Mesenchymal stem cell (in vitro differentiated cells and primary cell): ENCODE data around the gene NUP214.

Experiments
- DNase-seq: peaks from one replicate; pipeline ENCODE4 v3.0.0-alpha.2; 2013
- H2AFZ ChIP-seq: one replicate; pipeline ENCODE4 v1.6.1; 2013; ENCODE audit warnings: low read depth, mild to moderate bottlenecking, control low read depth, inconsistent platforms, low read length, moderate library complexity
- H2AK5ac ChIP-seq: 2 replicates; pipeline ENCODE4 v1.6.1; 2013; ENCODE audit warnings: low read length, moderate library complexity, mild to moderate bottlenecking, inconsistent platforms; ENCODE audit not compliant: severe bottlenecking
- H2BK120ac ChIP-seq: one replicate; pipeline ENCODE4 v1.6.1; 2013; ENCODE audit warnings: low read depth, mild to moderate bottlenecking, inconsistent platforms, low read length, moderate library complexity
- H2BK12ac ChIP-seq, 2 experiments: one replicate each; pipeline ENCODE4 v1.6.1; 2013; ENCODE audit warnings: inconsistent platforms in 2 of 2, low read length in 2 of 2, mild to moderate bottlenecking in 2 of 2, moderate library complexity in 2 of 2, control low read depth in 1 of 2
- H2BK15ac ChIP-seq: one replicate; pipeline ENCODE4 v1.6.1; 2013; ENCODE audit warnings: mild to moderate bottlenecking, low read depth, inconsistent platforms; ENCODE audit not compliant: poor library complexity, severe bottlenecking
- H2BK5ac ChIP-seq: 2 replicates; pipeline ENCODE4 v1.6.1; 2013; ENCODE audit warnings: low read depth, mild to moderate bottlenecking, low read length, control low read depth, inconsistent platforms; ENCODE audit not compliant: poor library complexity, severe bottlenecking
- H3K14ac ChIP-seq, 2 experiments: one replicate each; pipeline ENCODE4 v1.6.1; 2013; ENCODE audit warnings: inconsistent platforms in 2 of 2, low read length in 2 of 2, control low read depth in 1 of 2, mild to moderate bottlenecking in 1 of 2, moderate library complexity in 1 of 2
- H3K18ac ChIP-seq, 2 experiments: one replicate each; pipeline ENCODE4 v1.6.1; 2013; ENCODE audit warnings: inconsistent platforms in 2 of 2, low read length in 2 of 2, control low read depth in 1 of 2, low read depth in 1 of 2, mild to moderate bottlenecking in 1 of 2
- H3K23ac ChIP-seq, 2 experiments: one replicate each; pipeline ENCODE4 v1.6.1; 2013; ENCODE audit warnings: inconsistent platforms in 2 of 2, low read length in 2 of 2, mild to moderate bottlenecking in 2 of 2, moderate library complexity in 2 of 2, control low read depth in 1 of 2
- H3K27ac ChIP-seq: 2 replicates; pipeline ENCODE4 v1.5.1; 2013; ENCODE audit warnings: mild to moderate bottlenecking, moderate library complexity, low read length, control low read depth, inconsistent platforms; ENCODE audit not compliant: poor library complexity, severe bottlenecking
- H3K27me3 ChIP-seq, 2 experiments: 2 replicates each; pipeline versions ENCODE4 v1.6.1 to v1.7.0; 2013; ENCODE audit warnings: low read length in 2 of 2, mild to moderate bottlenecking in 2 of 2, moderate library complexity in 2 of 2, control low read depth in 1 of 2, inconsistent platforms in 1 of 2; ENCODE audit not compliant: control insufficient read depth in 1 of 2, insufficient read depth in 1 of 2
- H3K36me3 ChIP-seq, 2 experiments: 2 replicates each; pipeline versions ENCODE4 v1.6.1 to v1.7.0; 2013; ENCODE audit warnings: low read length in 2 of 2, control low read depth in 1 of 2, inconsistent platforms in 1 of 2, low read depth in 1 of 2, mild to moderate bottlenecking in 1 of 2; ENCODE audit not compliant: insufficient read depth in 2 of 2, control insufficient read depth in 1 of 2
- H3K4ac ChIP-seq, 2 experiments: one replicate each; pipeline ENCODE4 v1.6.1; 2013; ENCODE audit warnings: inconsistent platforms in 2 of 2, low read length in 2 of 2, mild to moderate bottlenecking in 2 of 2, moderate library complexity in 2 of 2, control low read depth in 1 of 2, low read depth in 1 of 2
- H3K4me1 ChIP-seq: 2 replicates; pipeline ENCODE4 v1.6.1; 2013; ENCODE audit warnings: low read depth, low read length, control low read depth; ENCODE audit not compliant: control insufficient read depth, insufficient read depth
- H3K4me2 ChIP-seq: 2 replicates; pipeline ENCODE4 v1.6.1; 2013; ENCODE audit warnings: low read length, mild to moderate bottlenecking, inconsistent platforms; ENCODE audit not compliant: poor library complexity, severe bottlenecking
- H3K4me3 ChIP-seq, 2 experiments: 2 replicates each; pipeline versions ENCODE4 v1.5.1 to v1.7.0; 2013; ENCODE audit warnings: low read length in 2 of 2, mild to moderate bottlenecking in 2 of 2, control low read depth in 1 of 2, low read depth in 1 of 2; ENCODE audit not compliant: insufficient read depth in 1 of 2
- H3K79me1 ChIP-seq: replicated peaks from 2 replicates; pipeline ENCODE4 v1.6.1; 2013; ENCODE audit warnings: mild to moderate bottlenecking, control low read depth, low read length, inconsistent platforms; ENCODE audit not compliant: poor library complexity, severe bottlenecking
- H3K9ac ChIP-seq: 2 replicates; pipeline ENCODE4 v1.7.0; 2013; ENCODE audit warnings: mild to moderate bottlenecking, low read length, moderate library complexity
- H3K9me3 ChIP-seq: 2 replicates; pipeline ENCODE4 v1.7.0; 2013; ENCODE audit warnings: mild to moderate bottlenecking, low read length; ENCODE audit not compliant: control insufficient read depth
- H4K8ac ChIP-seq: one replicate; pipeline ENCODE4 v1.6.1; 2013; ENCODE audit warnings: inconsistent platforms, mild to moderate bottlenecking, low read length, moderate library complexity
- H4K91ac ChIP-seq: one replicate; pipeline ENCODE4 v1.6.1; 2013; ENCODE audit warnings: mild to moderate bottlenecking, low read length, inconsistent platforms
- WGBS: methylation state at CpG from one replicate; pipeline ENCODE4 v1.1.7; 2013; ENCODE audit warnings: mixed read lengths; 5-methylcytosine and 5-hydroxymethylcytosine counted together

Gene NUP214

GRCh38 chr9:131193051-131193450 is 67.7 kb downstream of the NUP214 start:
- WGBS = 100% methylated on average over 2 of the region's 2 CpGs
- H3K27me3 ChIP-seq = no peaks in the 10 kb centered on the region
- H3K79me1 ChIP-seq = peaks cover 15% of the 10 kb centered on the region
- no peak overlapping the region for H3K9ac ChIP-seq
- no peaks in the 10 kb centered on the region for H3K4me1 ChIP-seq
- H3K9me3 ChIP-seq = no peaks in the 10 kb centered on the region
- no peak overlapping the region for H3K27ac ChIP-seq
- peaks cover 30 to 77% of the 10 kb centered on the region in 2 experiments for H3K36me3 ChIP-seq
- H2BK5ac ChIP-seq = peak overlapping the region; percentile 44
- no peak overlapping the region for H3K14ac ChIP-seq
- H2BK120ac ChIP-seq = no peak overlapping the region
- H4K8ac ChIP-seq = no peak overlapping the region
- no peak overlapping the region for H3K4me3 ChIP-seq
- H2BK12ac ChIP-seq = no peak overlapping the region
- H3K4ac ChIP-seq = no peak overlapping the region
- H4K91ac ChIP-seq = no peak overlapping the region
- no peak overlapping the region for H3K23ac ChIP-seq
- H3K18ac ChIP-seq = no peak overlapping the region
- no peak overlapping the region for H3K4me2 ChIP-seq
- H2BK15ac ChIP-seq = no peak overlapping the region
- H2AK5ac ChIP-seq = no peak overlapping the region
- DNase-seq = no peak
- no peak overlapping the region for H2AFZ ChIP-seq

GRCh38 chr9:131194762-131195161 is 69.4 kb downstream of the NUP214 start:
- no peak for DNase-seq
- H3K9me3 ChIP-seq = no peaks in the 10 kb centered on the region
- no peak overlapping the region for H2BK12ac ChIP-seq
- no peaks in the 10 kb centered on the region for H3K4me1 ChIP-seq
- no peaks in the 10 kb centered on the region for H3K27me3 ChIP-seq
- H2BK15ac ChIP-seq = no peak overlapping the region
- H3K4me2 ChIP-seq = no peak overlapping the region
- H3K36me3 ChIP-seq = peaks cover 40 to 77% of the 10 kb centered on the region in 2 experiments
- H3K4ac ChIP-seq = no peak overlapping the region
- H3K23ac ChIP-seq = no peak overlapping the region
- no peak overlapping the region for H4K8ac ChIP-seq
- WGBS = 96% methylated on average over 3 of the region's 3 CpGs
- H3K79me1 ChIP-seq = peaks cover 22% of the 10 kb centered on the region
- H2AK5ac ChIP-seq = no peak overlapping the region
- no peak overlapping the region for H3K18ac ChIP-seq
- H2BK5ac ChIP-seq = no peak overlapping the region
- H3K27ac ChIP-seq = no peak overlapping the region
- H2AFZ ChIP-seq = no peak overlapping the region
- H4K91ac ChIP-seq = no peak overlapping the region
- no peak overlapping the region for H3K9ac ChIP-seq
- no peak overlapping the region for H3K4me3 ChIP-seq
- no peak overlapping the region for H3K14ac ChIP-seq
- H2BK120ac ChIP-seq = no peak overlapping the region

GRCh38 chr9:131197160-131197911 is 72.0 kb downstream of the NUP214 start:
- 98% methylated on average over 11 of the region's 11 CpGs for WGBS
- Histone ChIP-seq H3K4me2 (no peak overlapping the region), H2BK12ac (no peak overlapping the region), H2AK5ac (no peak overlapping the region), H3K36me3 (peaks cover 50 to 73% of the 10 kb centered on the region in 2 experiments), H3K23ac (no peak overlapping the region), H4K8ac (no peak overlapping the region), H3K4ac (no peak overlapping the region), H3K9me3 (no peaks in the 10 kb centered on the region), H3K27me3 (no peaks in the 10 kb centered on the region), H2BK120ac (no peak overlapping the region), H3K4me1 (no peaks in the 10 kb centered on the region), H3K9ac (no peak overlapping the region), H2BK15ac (no peak overlapping the region), H3K79me1 (peaks cover 29% of the 10 kb centered on the region), H2AFZ (no peak overlapping the region), H3K14ac (no peak overlapping the region), H3K4me3 (no peak overlapping the region), H2BK5ac (no peak overlapping the region), H4K91ac (no peak overlapping the region), H3K18ac (no peak overlapping the region), H3K27ac (no peak overlapping the region)
- DNase-seq = no peak

DNA sequence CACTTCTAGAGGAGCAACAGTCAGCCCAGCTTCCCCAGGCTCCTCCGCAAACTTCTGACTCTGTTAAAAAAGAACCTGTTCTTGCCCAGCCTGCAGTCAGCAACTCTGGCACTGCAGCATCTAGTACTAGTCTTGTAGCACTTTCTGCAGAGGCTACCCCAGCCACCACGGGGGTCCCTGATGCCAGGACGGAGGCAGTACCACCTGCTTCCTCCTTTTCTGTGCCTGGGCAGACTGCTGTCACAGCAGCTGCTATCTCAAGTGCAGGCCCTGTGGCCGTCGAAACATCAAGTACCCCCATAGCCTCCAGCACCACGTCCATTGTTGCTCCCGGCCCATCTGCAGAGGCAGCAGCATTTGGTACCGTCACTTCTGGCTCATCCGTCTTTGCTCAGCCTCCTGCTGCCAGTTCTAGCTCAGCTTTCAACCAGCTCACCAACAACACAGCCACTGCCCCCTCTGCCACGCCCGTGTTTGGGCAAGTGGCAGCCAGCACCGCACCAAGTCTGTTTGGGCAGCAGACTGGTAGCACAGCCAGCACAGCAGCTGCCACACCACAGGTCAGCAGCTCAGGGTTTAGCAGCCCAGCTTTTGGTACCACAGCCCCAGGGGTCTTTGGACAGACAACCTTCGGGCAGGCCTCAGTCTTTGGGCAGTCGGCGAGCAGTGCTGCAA is 72.8 kb downstream of the NUP214 start:
- DNase-seq = no peak
- H3K4ac ChIP-seq = no peak overlapping the region
- no peak overlapping the region for H4K91ac ChIP-seq
- H3K14ac ChIP-seq = no peak overlapping the region
- H3K4me2 ChIP-seq = no peak overlapping the region
- H3K36me3 ChIP-seq = peaks cover 50 to 75% of the 10 kb centered on the region in 2 experiments
- no peak overlapping the region for H2AFZ ChIP-seq
- no peak overlapping the region for H3K9ac ChIP-seq
- H3K27ac ChIP-seq = no peak overlapping the region
- H3K4me1 ChIP-seq = no peaks in the 10 kb centered on the region
- H3K23ac ChIP-seq = no peak overlapping the region
- 98% methylated on average over 15 of the region's 15 CpGs for WGBS
- no peak overlapping the region for H2BK12ac ChIP-seq
- H3K18ac ChIP-seq = no peak overlapping the region
- H3K27me3 ChIP-seq = no peaks in the 10 kb centered on the region
- no peak overlapping the region for H2BK15ac ChIP-seq
- H4K8ac ChIP-seq = no peak overlapping the region
- H3K9me3 ChIP-seq = no peaks in the 10 kb centered on the region
- H2BK120ac ChIP-seq = no peak overlapping the region
- H2BK5ac ChIP-seq = no peak overlapping the region
- H2AK5ac ChIP-seq = no peak overlapping the region
- H3K79me1 ChIP-seq = peaks cover 29% of the 10 kb centered on the region
- no peak overlapping the region for H3K4me3 ChIP-seq
